RWPE2 (cell line): ENCODE results near the gene PLSCR3.

ENCODE experiments used
- ATAC-seq: fragments of 200-7000 bp; cut with Tn5 transposase; 3 replicates; pipeline ENCODE4 v1.9.1; 2021; ENCODE audit warnings: low read depth
- DNase-seq: peaks from one replicate; pipeline ENCODE4 v3.0.0-alpha.2; 2020; ENCODE audit warnings: low spot score
- H3K27ac ChIP-seq: fragments of 450-650 bp; 2 replicates; pipeline ENCODE4 v1.5.1; 2017; ENCODE audit warnings: mild to moderate bottlenecking; ENCODE audit not compliant: poor library complexity, severe bottlenecking
- H3K27me3 ChIP-seq: fragments of 250-450 bp; sonication (Bioruptor Pico); 2 replicates; pipeline ENCODE4 v1.5.1; 2021; ENCODE audit warnings: mild to moderate bottlenecking, moderate library complexity; ENCODE audit not compliant: insufficient read depth, poor library complexity, severe bottlenecking
- H3K36me3 ChIP-seq: fragments of 250-450 bp; sonication (Bioruptor Pico); 2 replicates; pipeline ENCODE4 v1.5.1; 2020; ENCODE audit warnings: low read depth, mild to moderate bottlenecking, moderate library complexity
- H3K4me1 ChIP-seq: fragments of 250-450 bp; sonication (Bioruptor Pico); 2 replicates; pipeline ENCODE4 v1.5.1; 2021; ENCODE audit warnings: mild to moderate bottlenecking, moderate library complexity; ENCODE audit not compliant: insufficient read depth, poor library complexity, severe bottlenecking
- H3K4me3 ChIP-seq: fragments of 250-450 bp; sonication (Bioruptor Pico); 2 replicates; pipeline ENCODE4 v1.5.1; 2021; ENCODE audit warnings: mild to moderate bottlenecking, moderate library complexity; ENCODE audit not compliant: severe bottlenecking
- H3K9me3 ChIP-seq: fragments of 250-450 bp; sonication (Bioruptor Pico); 2 replicates; pipeline ENCODE4 v1.5.1; 2021; ENCODE audit warnings: mild to moderate bottlenecking, moderate library complexity; ENCODE audit not compliant: severe bottlenecking
- CTCF ChIP-seq: fragments of 450-650 bp; IDR thresholded peaks from one replicate; pipeline ENCODE4 v1.5.1; 2017; ENCODE audit warnings: mild to moderate bottlenecking, moderate library complexity; ENCODE audit not compliant: poor library complexity, severe bottlenecking

Gene PLSCR3

GRCh38 chr17:7432296-7432695, 38.0 kb upstream of the PLSCR3 start:
- Histone ChIP-seq H3K27ac (no peak overlapping the region), H3K36me3 (no peaks in the 10 kb centered on the region), H3K4me3 (no peak overlapping the region), H3K27me3 (no peaks in the 10 kb centered on the region), H3K4me1 (no peaks in the 10 kb centered on the region), H3K9me3 (no peaks in the 10 kb centered on the region)
- ATAC-seq: no peak
- no peak for TF ChIP-seq CTCF
- DNase-seq: no peak

GRCh38 chr17:7431231-7431630, 36.9 kb upstream of the PLSCR3 start:
- no peak for TF ChIP-seq CTCF
- H3K36me3 ChIP-seq: no peaks in the 10 kb centered on the region
- ATAC-seq (no peak), DNase-seq (no peak)
- no peak overlapping the region for H3K4me3 ChIP-seq
- no peaks in the 10 kb centered on the region for H3K4me1 ChIP-seq
- H3K27ac ChIP-seq: no peak overlapping the region
- H3K9me3 ChIP-seq: no peaks in the 10 kb centered on the region
- no peaks in the 10 kb centered on the region for H3K27me3 ChIP-seq

GRCh38 chr17:7429722-7430121, 35.4 kb upstream of the PLSCR3 start:
- Histone ChIP-seq H3K27ac (no peak overlapping the region), H3K4me1 (no peaks in the 10 kb centered on the region), H3K27me3 (no peaks in the 10 kb centered on the region), H3K9me3 (no peaks in the 10 kb centered on the region), H3K4me3 (no peak overlapping the region), H3K36me3 (no peaks in the 10 kb centered on the region)
- ATAC-seq (no peak), DNase-seq (no peak)
- TF ChIP-seq CTCF: no peak

GRCh38 chr17:7428557-7428956, 34.2 kb upstream of the PLSCR3 start, which contains the start of gene SPEM3:
Gene SPEM3 (plus strand): TSS chr17:7428857. CDS start chr17:7428903, 46 bp downstream.
- Histone ChIP-seq H3K4me1 (no peaks in the 10 kb centered on the region), H3K27ac (no peak within 1 kb of the TSS), H3K27me3 (no peaks in the 10 kb centered on the region), H3K9me3 (no peaks in the 10 kb centered on the region), H3K4me3 (no peak within 1 kb of the TSS), H3K36me3 (no peaks in the 10 kb centered on the region)
- no peak for ATAC-seq
- no peak for DNase-seq
- no peak for TF ChIP-seq CTCF

- no peak for ATAC-seq
Measured at GRCh38 chr17:7427549-7427948, 33.2 kb upstream of the PLSCR3 start.

More at GRCh38 chr17:7427549-7427948, 33.2 kb upstream of the PLSCR3 start:
- no peak for TF ChIP-seq CTCF
- Histone ChIP-seq H3K27ac (no peak overlapping the region), H3K27me3 (no peaks in the 10 kb centered on the region), H3K4me3 (no peak overlapping the region), H3K36me3 (no peaks in the 10 kb centered on the region), H3K9me3 (no peaks in the 10 kb centered on the region), H3K4me1 (no peaks in the 10 kb centered on the region)
- DNase-seq: no peak
